MM.1S (cell line): ENCODE results near the gene CBFB.
A peak's percentile ranks its signal among the peaks of the same experiment; 100 is the strongest.

Source experiments
- DNase-seq: peaks from one replicate; pipeline ENCODE4 v3.0.0-alpha.2; 2015
- H2AFZ ChIP-seq: fragments of 300-600 bp; sonication (generic); 2 replicates; pipeline ENCODE4 v1.6.0; 2016; ENCODE audit warnings: antibody characterized with exemption, low read length
- H3F3A ChIP-seq: fragments of 300-600 bp; sonication (generic); 2 replicates; pipeline ENCODE4 v1.6.1; 2016; ENCODE audit warnings: mild to moderate bottlenecking, antibody characterized with exemption, low read length, moderate library complexity, mixed read lengths; ENCODE audit not compliant: insufficient read depth
- H3K27ac ChIP-seq: fragments of 300-600 bp; sonication (generic); 2 replicates; pipeline ENCODE4 v1.5.1; 2016; ENCODE audit warnings: mild to moderate bottlenecking, low read length
- H3K27me3 ChIP-seq: fragments of 300-600 bp; sonication (generic); replicated peaks from 2 replicates; pipeline ENCODE4 v1.6.0; 2016; ENCODE audit warnings: low read length; ENCODE audit not compliant: insufficient read depth
- H3K36me3 ChIP-seq: fragments of 300-600 bp; sonication (generic); replicated peaks from 2 replicates; pipeline ENCODE4 v1.6.1; 2016; ENCODE audit warnings: mild to moderate bottlenecking, low read length, mixed read lengths; ENCODE audit not compliant: insufficient read depth
- H3K4me1 ChIP-seq: fragments of 300-600 bp; sonication (generic); 2 replicates; pipeline ENCODE4 v1.6.1; 2016; ENCODE audit warnings: low read length, mixed read lengths
- H3K4me2 ChIP-seq: fragments of 300-600 bp; sonication (generic); 2 replicates; pipeline ENCODE4 v1.6.0; 2016; ENCODE audit warnings: low read depth, low read length
- H3K4me3 ChIP-seq: fragments of 300-600 bp; sonication (generic); 2 replicates; pipeline ENCODE4 v1.5.1; 2016; ENCODE audit warnings: low read length, mixed read lengths
- H3K79me2 ChIP-seq: fragments of 300-600 bp; sonication (generic); 2 replicates; pipeline ENCODE4 v1.6.1; 2016; ENCODE audit warnings: mixed run types, low read length, mixed read lengths
- H3K9ac ChIP-seq: fragments of 300-600 bp; sonication (generic); 2 replicates; pipeline ENCODE4 v1.6.1; 2016; ENCODE audit warnings: low read length, mixed read lengths
- H3K9me2 ChIP-seq: fragments of 300-600 bp; sonication (generic); replicated peaks from 2 replicates; pipeline ENCODE4 v1.6.1; 2016; ENCODE audit warnings: mild to moderate bottlenecking, low read length, mixed read lengths; ENCODE audit not compliant: insufficient read depth
- H3K9me3 ChIP-seq: fragments of 300-600 bp; sonication (generic); replicated peaks from 2 replicates; pipeline ENCODE4 v1.6.1; 2016; ENCODE audit warnings: mild to moderate bottlenecking, low read length, mixed read lengths; ENCODE audit not compliant: insufficient read depth
- H4K20me1 ChIP-seq: fragments of 300-600 bp; sonication (generic); 2 replicates; pipeline ENCODE4 v1.6.1; 2016; ENCODE audit warnings: mild to moderate bottlenecking, low read length, moderate library complexity, mixed read lengths; ENCODE audit not compliant: insufficient read depth
- EZH2 ChIP-seq: fragments of 300-600 bp; sonication (generic); optimal IDR thresholded peaks from 2 replicates; pipeline ENCODE3; 2017; ENCODE audit warnings: low read depth, mild to moderate bottlenecking, antibody characterized with exemption, low read length, mixed read lengths
- EZH2phosphoT487 ChIP-seq: fragments of 300-600 bp; sonication (generic); IDR thresholded peaks from 2 replicates; pipeline ENCODE4 v1.6.1; 2018; ENCODE audit warnings: antibody characterized with exemption, low read length
- TF ChIP-seq, protein P1 (sequence below): fragments of 300-600 bp; sonication (generic); IDR thresholded peaks from 2 replicates; pipeline ENCODE4 v1.5.1; 2016; ENCODE audit warnings: antibody characterized with exemption, low read length, mixed read lengths

The CBFB gene

DNA sequence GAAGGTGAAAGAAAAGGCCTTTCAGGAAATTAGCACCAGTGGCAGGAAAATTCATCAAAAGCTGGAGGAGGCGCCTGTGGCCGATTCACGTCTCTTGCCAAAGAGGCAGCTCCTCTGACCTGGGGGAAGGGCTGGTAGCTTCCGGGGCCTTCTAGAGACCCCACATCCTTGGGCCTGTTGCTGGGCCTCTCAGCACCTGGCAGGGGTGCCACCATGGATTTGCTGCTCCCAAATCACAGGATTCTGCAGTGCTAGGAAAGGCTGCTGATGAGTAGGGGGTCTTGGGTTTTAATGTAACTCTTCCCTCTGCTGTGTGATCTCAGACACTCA lies 11.6 kb upstream of the CBFB start:
- H3K9ac ChIP-seq, result no peak overlapping the region
- no peaks in the 10 kb centered on the region for H3K4me1 ChIP-seq
- H2AFZ ChIP-seq, result no peak overlapping the region
- H3K36me3 ChIP-seq, result no peaks in the 10 kb centered on the region
- H3K9me3 ChIP-seq, result no peaks in the 10 kb centered on the region
- no peak overlapping the region for H3K4me2 ChIP-seq
- H3K27ac ChIP-seq, result no peak overlapping the region
- H3K9me2 ChIP-seq, result no peaks in the 10 kb centered on the region
- H3K4me3 ChIP-seq, result no peak overlapping the region
- no peaks in the 10 kb centered on the region for H3F3A ChIP-seq
- no peak for DNase-seq
- H3K79me2 ChIP-seq, result no peaks in the 10 kb centered on the region
- TF ChIP-seq, protein P1, sequence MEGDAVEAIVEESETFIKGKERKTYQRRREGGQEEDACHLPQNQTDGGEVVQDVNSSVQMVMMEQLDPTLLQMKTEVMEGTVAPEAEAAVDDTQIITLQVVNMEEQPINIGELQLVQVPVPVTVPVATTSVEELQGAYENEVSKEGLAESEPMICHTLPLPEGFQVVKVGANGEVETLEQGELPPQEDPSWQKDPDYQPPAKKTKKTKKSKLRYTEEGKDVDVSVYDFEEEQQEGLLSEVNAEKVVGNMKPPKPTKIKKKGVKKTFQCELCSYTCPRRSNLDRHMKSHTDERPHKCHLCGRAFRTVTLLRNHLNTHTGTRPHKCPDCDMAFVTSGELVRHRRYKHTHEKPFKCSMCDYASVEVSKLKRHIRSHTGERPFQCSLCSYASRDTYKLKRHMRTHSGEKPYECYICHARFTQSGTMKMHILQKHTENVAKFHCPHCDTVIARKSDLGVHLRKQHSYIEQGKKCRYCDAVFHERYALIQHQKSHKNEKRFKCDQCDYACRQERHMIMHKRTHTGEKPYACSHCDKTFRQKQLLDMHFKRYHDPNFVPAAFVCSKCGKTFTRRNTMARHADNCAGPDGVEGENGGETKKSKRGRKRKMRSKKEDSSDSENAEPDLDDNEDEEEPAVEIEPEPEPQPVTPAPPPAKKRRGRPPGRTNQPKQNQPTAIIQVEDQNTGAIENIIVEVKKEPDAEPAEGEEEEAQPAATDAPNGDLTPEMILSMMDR, result no peak
- no peak for TF ChIP-seq EZH2phosphoT487
- no peak for TF ChIP-seq EZH2
- no peaks in the 10 kb centered on the region for H3K27me3 ChIP-seq
- no peaks in the 10 kb centered on the region for H4K20me1 ChIP-seq

DNA sequence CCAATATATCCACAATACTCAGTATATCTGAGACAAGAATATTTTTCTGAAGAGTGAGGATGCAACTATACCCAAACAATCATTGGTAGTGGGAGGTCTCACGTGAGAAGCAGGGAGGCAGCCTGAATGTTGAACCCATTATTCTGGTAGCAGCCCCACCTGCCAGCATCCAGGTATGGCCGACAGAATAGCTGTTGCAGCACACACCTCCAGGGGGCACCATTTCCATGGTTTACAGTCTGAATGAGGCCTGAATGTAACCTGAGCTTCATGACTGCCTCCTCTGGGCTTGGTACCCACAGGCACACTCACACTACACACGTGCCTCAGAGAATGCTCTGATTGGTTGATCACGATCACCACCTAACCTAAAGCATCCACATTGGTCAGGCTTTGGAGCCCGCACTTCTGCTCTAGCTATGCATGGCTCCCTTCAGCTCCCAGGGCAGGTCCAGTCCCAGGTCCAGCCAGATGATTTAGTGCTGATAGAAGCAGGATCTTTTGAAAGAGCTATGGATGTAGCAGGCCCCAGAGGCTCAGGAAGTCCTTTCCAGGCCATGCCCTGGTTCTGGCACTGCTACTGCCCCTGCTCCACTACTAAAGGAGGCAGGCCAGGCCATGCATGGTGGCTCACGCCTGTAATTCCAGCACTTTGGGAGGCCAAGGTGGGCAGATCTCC lies 11.0 kb upstream of the CBFB start:
- Histone ChIP-seq H3K4me1 (no peaks in the 10 kb centered on the region), H3K27me3 (no peaks in the 10 kb centered on the region), H3K9me2 (no peaks in the 10 kb centered on the region), H4K20me1 (no peaks in the 10 kb centered on the region), H3F3A (no peaks in the 10 kb centered on the region), H3K36me3 (no peaks in the 10 kb centered on the region), H3K9me3 (no peaks in the 10 kb centered on the region), H3K4me2 (no peak overlapping the region), H3K79me2 (no peaks in the 10 kb centered on the region), H3K27ac (no peak overlapping the region), H3K9ac (no peak overlapping the region), H2AFZ (0 out of 2 replicates have a peak overlapping the region, but pooled peaks have one; percentile 21), H3K4me3 (no peak overlapping the region)
- peak; percentile 95 for DNase-seq
- TF ChIP-seq, protein P1, result peak; percentile 90
- TF ChIP-seq EZH2phosphoT487, result no peak
- TF ChIP-seq EZH2, result no peak

DNA sequence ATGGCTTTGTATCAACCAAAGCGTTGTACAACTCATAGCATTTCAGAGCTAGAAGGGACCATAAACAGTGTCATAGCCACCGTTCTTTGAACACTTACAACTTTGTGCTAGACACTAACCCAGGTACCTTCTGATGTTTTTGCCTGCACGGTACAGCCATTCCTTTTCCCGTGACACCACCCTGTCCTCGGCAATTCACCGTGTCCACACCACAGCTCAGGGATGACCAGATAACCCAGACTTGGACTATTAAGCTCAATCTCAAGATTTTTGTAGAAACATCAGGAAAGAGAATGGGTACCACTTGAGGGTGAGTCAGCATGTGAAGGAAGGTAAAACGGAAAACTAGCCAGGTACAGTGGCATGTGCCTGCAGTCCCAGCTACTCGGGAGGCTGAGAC lies 9.8 kb upstream of the CBFB start:
- no peaks in the 10 kb centered on the region for H3F3A ChIP-seq
- DNase-seq, result no peak
- H4K20me1 ChIP-seq, result no peaks in the 10 kb centered on the region
- H3K4me3 ChIP-seq, result no peak overlapping the region
- no peaks in the 10 kb centered on the region for H3K9me2 ChIP-seq
- no peaks in the 10 kb centered on the region for H3K4me1 ChIP-seq
- no peak overlapping the region for H3K4me2 ChIP-seq
- no peaks in the 10 kb centered on the region for H3K36me3 ChIP-seq
- TF ChIP-seq EZH2phosphoT487 (no peak), EZH2 (no peak)
- TF ChIP-seq, protein P1, result no peak
- no peaks in the 10 kb centered on the region for H3K79me2 ChIP-seq
- H3K9ac ChIP-seq, result no peak overlapping the region
- H3K27me3 ChIP-seq, result no peaks in the 10 kb centered on the region
- H3K9me3 ChIP-seq, result no peaks in the 10 kb centered on the region
- H3K27ac ChIP-seq, result no peak overlapping the region
- no peak overlapping the region for H2AFZ ChIP-seq
